IPS DF 19.7 (cell line): Measurements from ENCODE around the gene PSMD2.
"Not testable (repeated sequence)": the region's sequence is repeated elsewhere in the genome, so short reads cannot be mapped to it uniquely, and the experiment has no call there.

ENCODE experiments used
- DNase-seq: peaks from one replicate; pipeline ENCODE4 v3.0.0-alpha.2; 2013; ENCODE audit warnings: low read depth, low spot score

PSMD2 gene

GRCh38 chr3:184339001-184339400 lies 40.0 kb downstream of the PSMD2 start:
- no peak for DNase-seq

GRCh38 chr3:184339451-184340135 lies 40.6 kb downstream of the PSMD2 start:
- not testable (repeated sequence) for DNase-seq

DNA sequence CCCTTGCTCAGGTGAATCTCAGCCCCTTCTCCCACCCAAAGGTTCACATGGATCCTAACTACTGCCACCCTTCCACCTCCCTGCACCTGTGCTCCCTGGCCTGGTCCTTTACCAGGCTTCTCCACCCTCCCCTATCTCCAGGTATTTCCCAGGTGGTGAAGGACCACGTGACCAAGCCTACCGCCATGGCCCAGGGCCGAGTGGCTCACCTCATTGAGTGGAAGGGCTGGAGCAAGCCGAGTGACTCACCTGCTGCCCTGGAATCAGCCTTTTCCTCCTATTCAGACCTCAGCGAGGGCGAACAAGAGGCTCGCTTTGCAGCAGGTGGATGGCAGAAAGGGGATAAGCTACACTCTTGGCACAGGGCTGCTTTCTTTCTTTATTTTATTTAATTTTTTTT lies 42.9 kb downstream of the PSMD2 start:
- no peak for DNase-seq

GRCh38 chr3:184343200-184343876 lies 44.3 kb downstream of the PSMD2 start:
- DNase-seq = no peak

DNA sequence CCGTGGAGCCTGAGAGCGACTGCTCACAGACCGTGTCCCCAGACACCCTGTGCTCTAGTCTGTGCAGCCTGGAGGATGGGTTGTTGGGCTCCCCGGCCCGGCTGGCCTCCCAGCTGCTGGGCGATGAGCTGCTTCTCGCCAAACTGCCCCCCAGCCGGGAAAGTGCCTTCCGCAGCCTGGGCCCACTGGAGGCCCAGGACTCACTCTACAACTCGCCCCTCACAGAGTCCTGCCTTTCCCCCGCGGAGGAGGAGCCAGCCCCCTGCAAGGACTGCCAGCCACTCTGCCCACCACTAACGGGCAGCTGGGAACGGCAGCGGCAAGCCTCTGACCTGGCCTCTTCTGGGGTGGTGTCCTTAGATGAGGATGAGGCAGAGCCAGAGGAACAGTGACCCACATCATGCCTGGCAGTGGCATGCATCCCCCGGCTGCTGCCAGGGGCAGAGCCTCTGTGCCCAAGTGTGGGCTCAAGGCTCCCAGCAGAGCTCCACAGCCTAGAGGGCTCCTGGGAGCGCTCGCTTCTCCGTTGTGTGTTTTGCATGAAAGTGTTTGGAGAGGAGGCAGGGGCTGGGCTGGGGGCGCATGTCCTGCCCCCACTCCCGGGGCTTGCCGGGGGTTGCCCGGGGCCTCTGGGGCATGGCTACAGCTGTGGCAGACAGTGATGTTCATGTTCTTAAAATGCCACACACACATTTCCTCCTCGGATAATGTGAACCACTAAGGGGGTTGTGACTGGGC lies 45.7 kb downstream of the PSMD2 start:
- no peak for DNase-seq

- DNase-seq = no peak
These were observed 46.5 kb downstream of the PSMD2 start for GRCh38 chr3:184345317-184346144.

GRCh38 chr3:184346480-184347190 lies 47.6 kb downstream of the PSMD2 start:
- no peak for DNase-seq

DNA sequence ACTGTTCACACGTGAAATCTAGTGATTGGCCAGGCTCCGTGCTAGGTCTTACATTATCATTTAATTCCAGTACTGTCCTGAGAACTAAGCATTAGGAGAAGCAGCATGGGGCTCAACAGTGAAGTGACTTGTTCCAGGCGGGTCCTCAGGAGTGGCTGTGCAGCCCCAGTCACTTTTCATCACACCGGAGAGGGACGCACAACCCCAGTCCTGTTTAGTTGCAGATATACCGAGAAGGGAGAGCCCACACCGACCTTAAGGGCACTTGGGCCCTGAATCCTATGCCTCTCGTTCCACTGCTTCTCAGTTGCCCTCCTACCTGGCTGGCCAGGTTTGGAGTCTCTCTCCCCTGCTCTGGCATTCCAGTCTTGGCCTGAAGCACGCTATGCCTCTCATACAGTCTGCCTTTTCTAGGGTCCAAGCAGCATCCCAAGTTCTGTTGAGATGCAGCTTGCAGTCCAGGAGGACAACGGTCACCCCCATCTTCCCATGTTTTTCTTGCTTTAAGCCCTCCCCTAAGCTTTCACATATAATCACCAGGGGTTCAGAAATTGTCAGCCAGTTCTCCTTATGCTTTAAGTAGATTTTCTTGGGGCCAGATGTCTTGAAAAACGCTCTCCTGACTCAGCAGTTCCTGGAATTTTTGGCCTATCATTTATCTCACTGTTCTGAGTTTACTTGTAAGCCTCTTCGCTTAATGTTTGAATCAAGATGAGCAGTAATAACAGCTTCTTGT lies 48.4 kb downstream of the PSMD2 start:
- no peak for DNase-seq

GRCh38 chr3:184348057-184348382 lies 49.0 kb downstream of the PSMD2 start:
- no peak for DNase-seq

DNA sequence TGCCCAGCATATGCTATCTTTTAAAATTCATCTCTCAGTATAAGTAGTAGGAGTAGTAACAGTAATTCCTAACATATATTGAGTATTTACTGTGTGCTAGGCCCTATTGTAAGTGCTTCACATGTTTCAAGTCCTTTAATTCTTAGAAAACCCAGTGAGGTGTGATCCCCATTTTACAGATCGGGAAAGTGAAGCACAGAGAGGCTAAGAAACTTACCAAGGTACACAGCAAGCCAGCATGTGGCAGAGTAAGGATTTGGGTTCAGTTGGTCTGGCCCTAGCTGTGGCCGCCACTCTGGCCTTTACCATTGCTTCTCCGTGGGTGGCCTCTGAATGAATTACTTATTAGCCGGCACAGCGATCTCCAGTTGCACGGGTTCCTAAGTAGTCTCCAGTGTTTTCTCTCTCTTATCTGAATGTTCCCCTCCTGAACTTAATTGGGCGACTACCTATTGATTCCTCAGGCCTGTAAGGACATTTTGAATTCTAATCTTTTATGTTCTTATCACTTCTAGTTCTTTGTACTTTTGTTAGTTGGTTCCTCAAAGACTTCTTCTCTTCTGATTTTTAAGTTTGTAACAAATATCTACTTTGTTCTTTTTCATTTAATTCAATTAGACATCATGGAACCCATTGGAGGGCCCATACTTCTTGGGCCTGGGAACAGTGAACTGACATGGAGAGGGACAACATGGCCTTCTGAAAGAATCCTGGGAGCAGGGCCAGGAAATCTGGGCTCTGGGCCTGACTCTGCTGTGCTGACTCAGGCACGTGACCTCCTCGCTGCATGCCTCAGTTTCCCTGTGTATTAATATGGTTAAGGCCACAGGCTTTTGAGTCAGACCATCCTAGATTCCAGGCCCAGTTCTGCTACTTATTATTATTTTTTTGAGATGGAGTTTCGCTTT lies 50.8 kb downstream of the PSMD2 start:
- no peak for DNase-seq

DNA sequence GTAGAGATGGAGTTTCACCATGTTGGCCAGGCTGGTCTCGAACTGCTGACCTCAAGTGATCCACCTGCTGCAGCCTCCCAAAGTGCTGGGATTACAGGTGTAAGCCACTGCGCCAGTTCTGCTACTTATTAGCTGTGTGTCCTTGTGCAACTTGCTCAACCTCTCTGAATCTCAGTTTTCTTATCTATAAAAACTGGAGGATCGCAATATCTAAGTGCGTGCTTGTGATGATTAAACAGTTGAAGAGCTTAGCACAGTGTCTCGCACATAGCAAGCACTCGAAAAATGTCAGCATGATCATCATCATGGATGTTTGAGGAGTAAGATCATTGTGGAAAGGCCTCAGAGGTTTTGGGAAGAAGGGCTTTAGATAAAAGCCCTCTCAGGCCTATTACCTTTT lies 51.6 kb downstream of the PSMD2 start:
- no peak for DNase-seq

GRCh38 chr3:184351511-184352148 lies 52.6 kb downstream of the PSMD2 start:
- DNase-seq = no peak

- DNase-seq = no peak
These were observed 53.2 kb downstream of the PSMD2 start for GRCh38 chr3:184352149-184352785.

DNA sequence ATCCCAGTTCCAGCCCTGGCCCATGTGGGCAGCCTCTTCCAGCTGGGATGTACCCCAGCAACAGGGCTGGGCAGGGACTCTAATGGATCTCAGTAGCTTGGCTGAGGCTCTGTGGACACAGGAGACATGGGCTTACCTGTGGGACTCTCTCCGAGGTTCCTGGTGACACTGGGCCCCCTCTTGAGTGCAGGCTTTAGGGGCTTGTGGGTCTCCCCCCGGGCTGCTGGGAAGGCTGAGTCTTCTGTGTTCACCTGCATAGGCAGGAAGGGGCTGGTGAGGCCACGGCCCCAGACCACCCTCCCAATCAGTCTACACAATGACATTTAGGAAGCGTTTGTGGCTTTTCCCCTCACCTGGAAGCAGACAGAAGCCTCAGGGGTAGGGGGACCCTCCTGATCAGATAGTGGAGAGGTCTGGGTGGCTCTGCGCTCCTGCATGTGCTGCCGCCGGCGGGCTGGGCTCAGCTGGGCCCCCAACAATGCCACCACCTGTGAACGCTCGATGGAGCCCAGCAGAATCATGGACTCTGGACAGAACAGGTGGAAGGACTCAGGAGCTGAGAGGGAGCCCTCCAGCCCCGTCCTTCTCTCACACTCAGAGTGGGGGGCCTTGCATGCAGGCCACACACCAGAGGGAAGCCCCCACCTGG lies 54.0 kb downstream of the PSMD2 start:
- no peak for DNase-seq

DNA sequence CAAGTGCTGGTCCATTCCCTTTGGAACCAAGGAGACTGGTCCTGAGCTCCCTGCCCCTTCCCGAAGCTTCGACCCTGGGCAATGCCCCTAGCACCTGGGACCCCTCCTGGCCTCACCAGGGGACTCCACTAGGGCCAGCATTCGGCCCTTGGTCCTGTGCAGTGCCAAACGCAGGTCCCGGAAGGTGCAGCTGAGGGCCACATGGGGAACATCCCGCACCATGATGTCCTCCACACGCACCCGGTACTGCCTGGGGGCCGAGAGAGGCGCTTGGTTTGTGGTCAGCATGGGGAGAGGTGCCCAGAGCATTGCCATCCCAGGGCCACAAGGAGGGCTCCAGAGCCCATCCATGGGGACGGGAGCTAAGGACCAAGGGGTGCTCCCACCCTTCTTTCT lies 54.5 kb downstream of the PSMD2 start:
- no peak for DNase-seq

DNA sequence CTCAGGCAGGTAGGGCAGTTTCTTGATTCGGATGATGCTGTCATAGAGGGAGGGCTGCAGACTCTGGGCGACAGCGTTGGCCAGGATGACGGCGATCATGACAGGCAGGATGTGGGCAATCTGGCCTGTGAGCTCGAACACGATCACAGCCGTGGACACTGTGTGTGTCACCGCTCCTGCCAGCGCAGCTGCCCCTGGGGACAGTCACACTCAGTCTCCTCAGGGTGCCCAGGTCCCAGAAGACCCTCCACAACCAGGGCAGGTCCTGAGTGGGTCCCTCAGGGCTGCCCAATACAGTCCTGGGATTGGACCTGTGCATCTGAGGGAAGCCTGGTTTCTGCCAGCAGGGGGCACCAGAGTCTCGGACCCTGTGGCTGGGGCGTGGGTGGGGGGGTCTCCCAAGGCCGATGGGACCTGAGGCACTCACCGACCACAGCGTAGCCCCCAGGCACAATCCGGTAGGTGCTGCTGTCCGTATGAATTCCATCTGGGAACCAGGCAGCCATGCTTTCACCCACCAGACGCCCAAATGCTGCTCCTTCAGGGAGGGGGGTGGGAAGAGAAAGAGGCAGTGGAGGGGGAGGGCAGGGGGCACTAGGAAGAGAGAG lies 55.2 kb downstream of the PSMD2 start:
- DNase-seq = no peak

DNA sequence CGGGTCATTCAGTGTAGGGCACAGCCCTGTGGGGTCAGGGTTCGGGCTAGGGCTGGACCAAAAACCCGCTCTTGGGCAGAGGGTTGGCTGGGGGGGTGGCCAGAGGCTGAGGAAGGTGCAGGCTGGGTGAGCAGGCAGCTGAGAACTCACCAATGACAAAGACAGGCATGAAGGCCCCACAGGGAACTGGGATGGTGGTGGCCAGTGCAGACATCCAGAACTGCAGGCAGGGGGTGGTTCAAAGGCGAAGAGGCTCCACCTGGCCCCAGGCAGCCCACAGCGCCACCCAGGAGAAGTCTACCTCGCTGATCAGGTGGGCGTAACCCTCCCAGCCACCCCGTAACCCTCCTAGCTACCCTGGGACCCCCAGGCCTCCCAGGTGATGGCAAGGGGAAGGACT lies 55.7 kb downstream of the PSMD2 start:
- DNase-seq = no peak
